HepG2 (cell line): ENCODE results near the gene ZNF484. TPM values are rescaled to one million over a fixed set of nuclear protein-coding genes. Genes with fewer than 3 reads are reported as not detected.

ENCODE experiments used
- AHR ChIP-seq: IDR thresholded peaks from 2 replicates; pipeline ENCODE4 v1.6.1; 2018; ENCODE audit warnings: missing genetic modification reagents, missing compliant biosample characterization
- ATM ChIP-seq: fragments of 450-650 bp; IDR thresholded peaks from 2 replicates; pipeline ENCODE4 v1.7.1; 2017; ENCODE audit warnings: mild to moderate bottlenecking, borderline replicate concordance
- BCL3 ChIP-seq: sonication (generic); formaldehyde crosslinking; IDR thresholded peaks from 2 replicates; pipeline ENCODE4 v1.5.1; 2020; ENCODE audit warnings: mild to moderate bottlenecking, missing genetic modification reagents, moderate library complexity
- CHD2 ChIP-seq: IDR thresholded peaks from 2 replicates; pipeline ENCODE4 v1.6.1; 2011; ENCODE audit warnings: low read depth, low read length, improper control_type of control experiment
- CHD4 ChIP-seq: fragments of 200-600 bp; sonication (generic); IDR thresholded peaks from 2 replicates; pipeline ENCODE4 v1.7.0; 2017; ENCODE audit warnings: mild to moderate bottlenecking, low read length, borderline replicate concordance
- FOXA3 ChIP-seq: IDR thresholded peaks from 2 replicates; pipeline ENCODE4 v1.6.1; 2016; ENCODE audit warnings: missing genetic modification reagents, missing compliant biosample characterization
- FOXK1 ChIP-seq: sonication (generic); formaldehyde crosslinking; IDR thresholded peaks from 2 replicates; pipeline ENCODE4 v1.4.0; 2020; ENCODE audit warnings: low read depth, missing genetic modification reagents, borderline replicate concordance
- HMGXB4 ChIP-seq, 2 experiments: sonication (generic) in 1 of 2; formaldehyde crosslinking in 1 of 2; IDR thresholded peaks; 2 replicates each; pipeline versions ENCODE4 v1.4.0 to v1.6.1; 2018 to 2020; ENCODE audit warnings: missing genetic modification reagents in 2 of 2, borderline replicate concordance in 1 of 2, low read depth in 1 of 2, mild to moderate bottlenecking in 1 of 2, missing biosample characterization in 1 of 2
- HNF4A ChIP-seq: sonication (generic); formaldehyde crosslinking; IDR thresholded peaks from 2 replicates; pipeline ENCODE4 v1.4.0; 2020; ENCODE audit warnings: missing genetic modification reagents
- KDM5A ChIP-seq: fragments of 200-600 bp; sonication (generic); IDR thresholded peaks from 2 replicates; pipeline ENCODE4 v1.7.0; 2018; ENCODE audit warnings: antibody characterized with exemption, mild to moderate bottlenecking, low read length, borderline replicate concordance
- MEIS1 ChIP-seq: sonication (generic); formaldehyde crosslinking; IDR thresholded peaks from 2 replicates; pipeline ENCODE4 v1.9.0; 2021; ENCODE audit warnings: mild to moderate bottlenecking, missing genetic modification reagents, moderate library complexity, borderline replicate concordance
- MYNN ChIP-seq: sonication (generic); formaldehyde crosslinking; IDR thresholded peaks from 2 replicates; pipeline ENCODE4 v1.4.0; 2020; ENCODE audit warnings: mild to moderate bottlenecking, low read depth, missing genetic modification reagents
- SCMH1 ChIP-seq: sonication (generic); formaldehyde crosslinking; IDR thresholded peaks from 2 replicates; pipeline ENCODE4 v1.9.0; 2021; ENCODE audit warnings: missing genetic modification reagents, mild to moderate bottlenecking, borderline replicate concordance
- SNRNP70 ChIP-seq: fragments of 200-400 bp; formaldehyde crosslinking; IDR thresholded peaks from 2 replicates; pipeline ENCODE4 v1.6.1; 2017; ENCODE audit warnings: mild to moderate bottlenecking, low read depth, low read length, moderate library complexity
- STAG1 ChIP-seq: sonication (generic); formaldehyde crosslinking; IDR thresholded peaks from 2 replicates; pipeline ENCODE4 v1.4.0; 2020; ENCODE audit warnings: missing genetic modification reagents
- U2AF1 ChIP-seq: fragments of 200-400 bp; formaldehyde crosslinking; optimal IDR thresholded peaks from 2 replicates; pipeline ENCODE3; 2017; ENCODE audit warnings: mild to moderate bottlenecking, low read depth, low read length
- ZBTB33 ChIP-seq: sonication (generic); formaldehyde crosslinking; IDR thresholded peaks from 2 replicates; pipeline ENCODE4 v1.4.0; 2020; ENCODE audit warnings: missing genetic modification reagents
- ZNF17 ChIP-seq: sonication (generic); formaldehyde crosslinking; IDR thresholded peaks from 2 replicates; pipeline ENCODE4 v1.5.0; 2020; ENCODE audit warnings: mild to moderate bottlenecking, missing genetic modification reagents
- ZNF225 ChIP-seq: sonication (generic); formaldehyde crosslinking; IDR thresholded peaks from 2 replicates; pipeline ENCODE4 v1.4.0; 2020; ENCODE audit warnings: mild to moderate bottlenecking, missing genetic modification reagents
- ZNF33B ChIP-seq: sonication (generic); formaldehyde crosslinking; IDR thresholded peaks from 2 replicates; pipeline ENCODE4 v1.5.1; 2020; ENCODE audit warnings: mild to moderate bottlenecking, missing genetic modification reagents
- ZNF468 ChIP-seq: sonication (generic); formaldehyde crosslinking; IDR thresholded peaks from 2 replicates; pipeline ENCODE4 v1.8.0; 2022; ENCODE audit warnings: mild to moderate bottlenecking, moderate library complexity, missing genetic modification reagents
- ZNF639 ChIP-seq: conservative IDR thresholded peaks from 2 replicates; pipeline ENCODE4 v1.6.1; 2018; ENCODE audit warnings: missing genetic modification reagents
- ZNF839 ChIP-seq: sonication (generic); formaldehyde crosslinking; IDR thresholded peaks from 2 replicates; pipeline ENCODE4 v1.4.0; 2020; ENCODE audit warnings: missing genetic modification reagents, mild to moderate bottlenecking, borderline replicate concordance
- polyA plus RNA-seq, 8 experiments: library from polyadenylated mRNA; depleted of rRNA in 3 of 8; stranded (reverse) in 7 of 8; unstranded in 1 of 8; fragments of >200 nt; fragmentation: Illumina TruSeq in 4 of 8; extraction: Trizol in 4 of 8; gene quantifications; 2 replicates each; pipeline versions ENCODE4 v1.2.1 to v1.2.3, GENCODE V29; 2011 to 2016; ENCODE audit warnings: low read depth in 4 of 8, missing spikeins in 1 of 8, mixed read lengths in 1 of 8; ENCODE audit not compliant: insufficient read depth in 1 of 8
- total RNA-seq, 5 experiments: library from RNA; depleted of rRNA; stranded (reverse); fragments of >200 nt; fragmentation: Illumina TruSeq; extraction: Trizol; gene quantifications; 2 replicates each; pipeline ENCODE4 v1.2.3, GENCODE V29; 2016; ENCODE audit warnings: low read depth in 1 of 5

Gene ZNF484
- total and polyA plus RNA-seq, 2 of the 13 experiments (the other 11 are each of a cell fraction or from before 2014, with no cell fraction given) = 0.96 to 7.2 TPM

GRCh38 chr9:92877531-92878430 lies at the start of gene ZNF484 (continued):
- TF ChIP-seq ZNF839 (CRISPR knock-in tag) (no peak), BCL3 (CRISPR knock-in tag) (no peak), FOXK1 (CRISPR knock-in tag) (peak; percentile 82; the same call in 1 of the 2 replicates), FOXA3 (peak; percentile 76), CHD4 (no peak), ZNF639 (peak; percentile 86; the same call in 1 of the 2 replicates), U2AF1 (no peak), MYNN (CRISPR knock-in tag) (peak; percentile 65; the same call in 1 of the 2 replicates), ZBTB33 (CRISPR knock-in tag) (peak; percentile 70), SNRNP70 (no peak), CHD2 (no peak), ATM (no peak), SCMH1 (CRISPR knock-in tag) (no peak), AHR (CRISPR knock-in tag) (peak; percentile 83; the same call in 1 of the 2 replicates), ZNF17 (CRISPR knock-in tag) (no peak), ZNF225 (CRISPR knock-in tag) (no peak), ZNF33B (no peak), STAG1 (CRISPR knock-in tag) (no peak), KDM5A (peak; percentile 32; the same call in 1 of the 2 replicates), MEIS1 (CRISPR knock-in tag) (no peak; the same call in 1 of the 2 replicates), HNF4A (CRISPR knock-in tag) (0 out of 2 replicates have a peak, but pooled peaks have one; percentile 4), HMGXB4 (CRISPR knock-in tag; IDR thresholded peaks at IDR 0.05; ENCODE audit: borderline replicate concordance in 1 of 2, low read depth in 1 of 2) (peak; percentile 54 to 71; a peak in 3 of 4 replicates), ZNF468 (no peak)
